GM19193 (cell line): Measurements from ENCODE around the gene CHCHD5.

ENCODE experiments used
- POLR2A ChIP-seq: IDR thresholded peaks from 4 replicates; pipeline ENCODE4 v1.6.1; 2011; ENCODE audit not compliant: insufficient read depth, insufficient read length; ENCODE audit errors: extremely low read depth

Gene CHCHD5, protein sequence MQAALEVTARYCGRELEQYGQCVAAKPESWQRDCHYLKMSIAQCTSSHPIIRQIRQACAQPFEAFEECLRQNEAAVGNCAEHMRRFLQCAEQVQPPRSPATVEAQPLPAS

DNA sequence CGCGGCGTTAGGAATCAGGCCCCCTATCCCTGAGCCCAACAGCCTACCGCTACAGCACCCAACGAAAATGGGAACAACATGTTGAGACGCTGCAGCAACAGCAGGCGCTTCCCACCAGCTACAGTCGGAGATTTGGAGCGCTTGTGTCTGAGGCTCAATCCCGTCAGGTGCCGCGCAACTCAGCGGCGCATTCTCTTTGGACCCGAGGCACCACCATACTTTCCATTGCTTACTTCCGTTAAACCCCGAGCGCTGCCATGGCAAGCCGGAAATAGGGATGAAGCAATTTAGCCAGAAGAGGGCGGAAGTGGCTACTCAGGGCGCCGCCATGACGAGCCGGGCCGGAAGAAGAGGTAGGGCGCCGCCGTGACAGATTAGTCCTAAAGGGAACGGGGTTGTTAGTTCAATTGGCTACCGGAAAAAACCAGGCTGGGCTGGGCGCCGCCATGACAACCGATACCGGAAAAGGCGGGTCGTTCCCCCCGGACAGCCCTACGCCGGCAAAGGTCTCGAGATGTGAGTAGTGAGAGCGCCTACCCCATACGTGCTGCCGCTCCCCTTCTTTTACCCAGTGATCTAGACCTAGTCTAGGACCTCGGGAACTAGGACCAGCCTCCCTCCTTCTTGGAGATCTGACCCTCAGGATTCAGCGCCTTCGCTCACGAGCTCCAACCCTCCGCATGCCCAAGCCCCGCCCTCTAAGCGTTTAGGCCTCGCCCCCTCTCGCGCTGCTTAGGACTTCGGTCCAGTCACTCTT is at the start of gene CHCHD5:
Gene CHCHD5, plus strand, starts transcription at position 476 of the 757 bp plus-strand sequence. Its CDS starts 39 bp downstream, at position 515.
- peak; percentile 76 for TF ChIP-seq POLR2A

DNA sequence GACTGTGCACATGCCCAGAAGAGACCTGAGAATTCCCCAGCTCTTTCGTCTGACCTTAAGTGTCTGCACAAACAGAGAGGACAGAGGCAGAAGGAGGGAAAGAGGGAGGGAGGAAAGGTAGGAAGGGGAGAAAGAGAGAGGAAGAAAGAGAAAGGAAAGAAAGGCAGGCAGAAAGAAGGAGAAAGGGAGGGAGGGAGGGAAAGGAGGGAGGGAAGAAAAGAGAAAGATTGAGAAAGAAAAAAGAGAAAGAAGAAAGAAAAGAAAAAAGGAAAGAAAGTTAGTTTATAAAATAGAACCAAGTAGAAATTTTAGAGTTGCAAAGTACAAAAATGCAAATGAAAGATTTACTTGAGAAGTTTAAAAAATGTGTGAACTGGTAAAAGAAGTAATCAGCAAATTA is 49.6 kb upstream of the CHCHD5 start:
- no peak for TF ChIP-seq POLR2A

DNA sequence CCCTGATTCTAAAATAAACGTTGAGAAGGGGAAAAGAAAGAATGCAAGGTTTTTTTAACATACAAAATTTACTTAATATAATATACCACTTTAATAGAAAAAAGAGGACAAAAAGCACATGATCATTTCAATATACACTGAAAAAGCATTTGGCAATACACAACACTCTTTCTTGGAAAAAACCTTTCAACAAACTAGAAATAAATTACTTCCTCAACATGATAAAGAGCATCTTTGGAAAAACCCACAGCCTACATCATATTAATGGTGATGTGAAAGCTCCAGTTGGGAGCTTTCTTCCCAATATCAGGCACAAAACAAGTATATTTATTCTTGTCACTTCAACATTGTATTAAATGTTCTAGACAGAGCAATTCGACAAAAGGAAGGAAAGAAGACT is 45.1 kb upstream of the CHCHD5 start:
- no peak for TF ChIP-seq POLR2A

DNA sequence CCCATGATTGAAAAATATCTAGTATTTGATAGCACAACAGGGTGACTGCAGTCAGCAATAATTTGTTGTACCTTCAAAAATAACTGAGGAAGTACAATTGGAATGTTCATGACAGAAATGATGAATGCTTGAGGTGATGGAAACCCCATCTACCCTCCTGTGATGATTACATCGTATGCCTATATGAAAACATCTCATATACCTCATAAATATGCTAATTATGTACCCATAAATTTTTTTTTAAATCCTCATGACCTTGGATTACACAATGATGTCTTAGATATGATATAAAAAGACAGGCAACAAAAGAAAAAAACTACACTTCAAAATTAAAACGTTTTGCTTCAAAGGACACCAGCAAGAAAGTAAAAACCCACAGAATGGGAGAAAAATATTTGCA is 43.5 kb upstream of the CHCHD5 start:
- TF ChIP-seq POLR2A = no peak

DNA sequence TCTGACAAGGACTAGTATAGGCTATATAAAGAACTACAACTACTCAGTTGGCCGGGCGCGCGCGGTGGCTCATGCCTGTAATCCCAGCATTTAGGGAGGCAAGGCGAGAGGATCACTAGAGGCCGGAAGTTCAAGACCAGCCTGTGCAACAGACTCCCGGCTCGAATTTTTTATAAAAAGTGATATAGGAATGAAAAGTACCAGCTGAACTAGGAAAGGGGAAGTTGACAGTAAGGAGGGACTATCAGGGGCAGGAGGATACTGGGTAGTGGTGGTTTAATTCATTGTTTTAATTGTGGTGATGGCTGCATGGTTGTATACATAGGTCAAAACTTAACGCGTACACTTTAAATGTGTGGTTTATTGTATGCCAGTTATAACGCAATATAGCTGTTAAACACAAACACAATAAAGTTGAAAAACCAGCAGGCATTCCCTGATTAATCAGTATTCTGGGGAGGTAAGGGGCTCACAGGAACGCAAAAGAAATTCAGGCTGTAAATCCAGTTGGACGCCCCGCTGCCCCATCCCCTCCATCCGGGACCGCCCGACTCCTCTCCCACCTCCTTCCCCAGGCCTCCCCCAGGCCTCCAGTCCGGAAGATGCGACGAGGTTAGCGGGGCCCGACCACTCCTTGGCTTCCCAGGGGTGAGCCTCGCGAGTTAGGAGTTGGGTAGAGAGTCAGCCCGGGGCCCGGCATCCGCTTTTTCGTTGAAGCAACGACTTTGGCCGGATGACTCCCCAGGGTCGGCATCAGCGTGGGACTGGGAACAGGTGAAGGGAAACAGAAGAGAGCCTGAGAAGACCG is 42.9 kb upstream of the CHCHD5 start:
- TF ChIP-seq POLR2A = peak; percentile 84

DNA sequence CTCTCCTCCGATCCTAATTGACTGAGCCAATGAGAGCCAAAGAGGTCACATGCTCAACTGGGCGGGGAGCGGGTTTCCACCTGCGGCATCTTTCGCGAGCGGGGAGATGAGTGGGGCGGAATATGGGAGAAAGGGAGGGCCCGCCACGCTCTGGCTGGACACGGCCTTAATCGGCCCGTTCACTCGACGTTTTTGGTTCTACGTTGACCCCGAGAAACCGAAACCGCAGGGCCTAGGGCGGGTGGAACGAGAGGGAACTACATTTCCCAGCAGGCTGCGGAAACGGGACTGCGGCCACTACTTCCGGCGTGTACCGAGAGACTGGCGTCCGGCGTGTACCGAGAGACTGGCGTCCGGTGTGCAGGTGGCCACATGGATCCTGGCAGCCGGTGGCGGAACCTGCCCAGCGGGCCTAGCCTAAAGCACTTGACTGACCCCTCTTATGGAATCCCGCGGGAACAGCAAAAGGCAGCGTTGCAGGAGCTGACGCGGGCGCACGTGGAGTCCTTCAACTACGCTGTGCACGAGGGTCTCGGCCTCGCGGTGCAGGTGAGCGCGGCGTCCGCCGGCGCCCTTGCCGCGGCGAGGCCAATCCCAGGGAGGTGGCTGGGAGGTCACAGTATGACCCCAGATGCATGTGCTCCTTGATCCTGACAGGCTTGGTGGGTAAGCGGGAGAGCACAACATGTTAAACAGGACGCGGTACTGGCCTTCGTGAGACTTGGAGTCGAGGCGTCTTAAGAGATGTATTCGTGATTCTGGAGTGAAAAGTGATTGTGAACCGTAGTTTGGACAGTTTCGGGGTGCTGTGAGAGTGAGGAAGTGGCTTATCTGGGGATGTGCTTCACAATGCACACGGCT is 42.1 kb upstream of the CHCHD5 start, which contains the start of gene POLR1B:
Gene POLR1B, plus strand, starts transcription at position 343 of the 861 bp plus-strand sequence. Its CDS starts 30 bp downstream, at position 373.
- peak; percentile 86 for TF ChIP-seq POLR2A

DNA sequence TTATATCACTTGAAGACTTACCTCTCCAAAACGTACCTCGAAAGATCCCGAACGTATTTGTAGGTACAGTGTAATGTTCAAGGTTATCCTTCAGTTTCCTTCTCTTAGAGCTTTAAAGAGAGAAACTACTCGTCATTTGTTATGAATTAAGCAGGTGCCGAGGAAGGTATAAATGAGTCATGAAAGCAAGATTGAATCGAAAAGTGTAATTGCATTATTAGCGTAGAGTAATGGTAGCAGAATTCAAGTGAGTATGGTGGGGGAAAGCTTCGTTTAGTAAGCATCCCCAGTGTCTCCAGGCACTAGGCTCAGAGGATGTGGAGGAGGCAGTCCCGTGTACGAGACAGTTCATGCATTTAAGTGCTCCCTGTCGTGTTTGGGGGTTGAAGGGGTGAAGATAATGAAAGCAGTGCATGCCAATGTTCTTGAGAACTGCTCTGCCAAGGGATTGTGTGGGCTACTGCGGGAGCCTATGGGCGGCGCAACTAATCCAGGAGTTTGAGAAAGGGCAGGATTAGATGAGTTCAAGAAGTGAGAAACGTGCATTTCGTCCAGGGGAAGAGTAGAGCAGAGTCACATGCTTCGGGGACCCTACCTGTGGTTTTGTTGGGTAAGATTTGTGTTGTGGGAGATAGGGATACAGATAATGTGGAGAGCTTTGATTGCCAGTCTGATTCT is 41.3 kb upstream of the CHCHD5 start:
- no peak for TF ChIP-seq POLR2A

DNA sequence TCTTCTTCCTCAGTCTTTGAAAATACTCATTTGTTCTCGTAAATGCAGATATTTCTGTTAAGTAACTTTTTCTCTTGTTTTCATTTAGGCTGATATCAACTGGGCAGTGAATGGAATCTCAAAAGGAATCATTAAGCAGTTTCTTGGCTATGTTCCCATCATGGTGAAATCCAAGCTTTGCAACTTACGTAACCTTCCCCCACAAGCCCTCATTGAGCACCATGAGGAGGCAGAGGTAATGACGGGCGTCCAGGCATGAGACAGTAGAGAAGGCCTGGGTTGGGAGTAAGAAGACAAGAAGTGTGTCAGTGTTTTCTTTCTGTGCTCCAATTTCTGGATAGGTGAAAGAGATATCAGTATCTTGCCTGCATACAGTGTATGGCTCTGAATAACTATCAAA is 37.1 kb upstream of the CHCHD5 start:
- no peak for TF ChIP-seq POLR2A

DNA sequence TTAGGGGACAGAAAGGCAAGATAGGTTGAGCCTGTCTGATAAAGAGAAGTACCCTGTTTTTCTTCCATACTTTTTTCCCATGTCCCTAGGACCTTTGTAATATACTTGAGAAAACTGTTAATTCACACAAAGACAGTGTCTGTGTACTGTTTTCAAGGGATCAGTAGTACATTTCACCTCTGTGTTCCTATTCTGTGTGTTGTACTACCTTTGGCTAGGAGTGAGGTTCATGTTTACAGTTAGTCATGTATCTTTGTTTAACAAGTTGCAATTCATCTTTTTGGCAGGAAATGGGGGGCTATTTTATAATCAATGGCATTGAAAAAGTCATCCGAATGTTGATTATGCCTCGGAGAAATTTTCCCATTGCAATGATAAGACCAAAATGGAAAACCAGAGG is 35.4 kb upstream of the CHCHD5 start:
- TF ChIP-seq POLR2A = no peak

DNA sequence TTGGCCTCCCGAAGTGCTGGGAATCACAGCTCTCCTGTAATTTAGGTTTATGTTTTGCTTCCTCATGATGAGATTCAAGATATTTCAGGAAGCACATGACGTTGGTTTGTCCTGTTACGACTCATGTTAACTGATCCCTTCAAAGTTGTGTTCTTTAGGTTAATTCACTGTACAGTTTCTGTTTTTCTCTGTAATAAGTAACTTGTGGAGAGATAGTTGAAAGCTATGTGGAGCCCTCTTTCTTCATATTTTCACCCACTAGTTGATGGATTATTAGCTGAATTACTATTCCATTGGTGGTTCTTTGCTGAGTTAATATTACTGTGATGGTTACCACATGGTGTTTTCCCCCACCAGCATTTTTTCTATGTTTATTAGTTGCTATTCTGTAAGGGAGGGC is 18.3 kb upstream of the CHCHD5 start:
- TF ChIP-seq POLR2A = no peak

DNA sequence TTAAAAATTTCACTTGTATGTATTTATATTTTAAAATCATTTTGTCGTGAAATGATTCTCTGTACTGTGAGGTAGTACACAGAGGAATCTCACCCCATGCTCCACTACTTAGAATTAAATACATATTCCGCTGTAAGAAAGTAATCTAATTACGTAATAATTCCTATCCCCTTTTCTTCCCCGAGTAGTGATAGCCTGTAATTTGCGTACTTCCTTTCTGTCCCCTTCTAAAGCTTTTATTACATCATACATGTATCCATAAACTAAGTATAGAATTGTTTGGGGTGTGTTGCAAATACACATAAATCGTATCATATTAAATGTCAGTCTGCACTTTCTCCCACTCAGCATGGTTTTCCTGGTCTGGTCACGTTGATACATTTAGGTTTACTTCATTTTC is 12.4 kb upstream of the CHCHD5 start:
- no peak for TF ChIP-seq POLR2A

DNA sequence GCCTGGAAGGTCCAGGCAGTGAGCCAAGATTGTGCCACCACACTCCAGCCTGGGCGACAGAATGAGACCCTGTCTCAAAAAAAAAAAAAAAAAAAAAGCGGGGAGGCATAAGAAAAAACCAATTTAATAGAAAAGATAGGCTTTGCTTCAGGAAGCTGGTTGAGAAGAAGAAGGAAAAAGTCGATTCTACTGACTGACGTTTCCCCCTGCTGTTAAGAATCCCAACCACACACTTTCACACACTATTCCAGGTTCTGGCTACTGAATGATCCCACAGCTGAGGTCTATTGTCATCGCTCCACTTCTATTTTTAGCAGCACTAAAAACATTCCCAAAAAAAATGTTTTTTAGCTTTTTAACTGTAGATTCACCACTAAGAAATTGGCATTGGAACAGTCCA is 6.7 kb upstream of the CHCHD5 start:
- TF ChIP-seq POLR2A = no peak

DNA sequence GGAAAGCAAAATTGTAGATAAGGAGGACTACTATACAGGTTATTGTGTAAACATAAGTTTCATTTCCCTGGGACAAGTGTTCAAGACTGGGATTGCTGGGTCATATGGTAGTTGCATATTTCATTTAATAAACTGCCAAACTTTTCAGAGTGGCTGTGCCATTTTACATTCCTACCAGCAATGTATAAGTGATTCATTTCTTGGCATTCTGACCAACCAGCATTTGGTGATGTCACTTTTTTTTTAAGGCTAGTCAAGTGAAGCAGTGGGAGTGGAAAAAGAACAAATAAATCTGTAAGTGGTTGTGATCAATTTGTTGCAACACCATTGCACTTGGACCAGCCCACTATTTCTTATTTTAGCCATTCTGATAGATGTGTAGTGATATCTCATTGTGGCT is 5.2 kb upstream of the CHCHD5 start:
- no peak for TF ChIP-seq POLR2A

DNA sequence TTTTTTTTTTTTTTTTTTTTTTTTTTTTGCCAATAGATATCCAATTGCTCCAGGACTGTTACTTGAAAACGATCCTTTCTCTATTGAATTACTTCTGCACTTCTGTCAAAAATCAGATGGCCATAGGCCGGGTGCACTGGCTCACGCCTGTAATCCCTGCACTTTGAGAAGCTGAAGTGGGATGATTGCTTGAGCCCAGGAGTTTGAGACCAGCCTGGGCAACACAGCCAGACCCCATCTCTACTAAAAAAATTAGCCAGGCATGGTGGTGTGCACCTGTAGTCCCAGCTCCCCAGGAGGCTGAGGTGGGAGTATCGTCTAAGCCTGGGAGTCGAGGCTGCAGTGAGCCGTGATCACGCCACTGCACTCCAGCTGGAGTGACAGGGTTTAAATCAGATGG is 4.3 kb upstream of the CHCHD5 start:
- no peak for TF ChIP-seq POLR2A
